Esophagus (tissue), 2 donors: ENCODE measurements around the gene OPCML. TPM values are rescaled to one million over a fixed set of nuclear protein-coding genes. Genes with fewer than 3 reads are reported as not detected.

Experiments used
- H3K27ac ChIP-seq, 2 donors: one replicate each; pipeline ENCODE4 v1.5.1; 2013; ENCODE audit warnings: low read depth in 2 of 2, mild to moderate bottlenecking in 2 of 2, inconsistent platforms in 1 of 2, low read length in 1 of 2, moderate library complexity in 1 of 2
- H3K27me3 ChIP-seq, 2 donors: one replicate each; pipeline ENCODE4 v1.6.1; 2013; ENCODE audit warnings: low read length in 2 of 2, control low read depth in 1 of 2, mild to moderate bottlenecking in 1 of 2; ENCODE audit not compliant: insufficient read depth in 2 of 2, control insufficient read depth in 1 of 2
- H3K36me3 ChIP-seq, 2 donors: one replicate each; pipeline ENCODE4 v1.6.1; 2013; ENCODE audit warnings: low read length in 1 of 2; ENCODE audit not compliant: control insufficient read depth in 2 of 2, insufficient read depth in 2 of 2
- H3K4me1 ChIP-seq, 2 donors: one replicate each; pipeline ENCODE4 v1.6.1; 2013; ENCODE audit warnings: low read length in 1 of 2; ENCODE audit not compliant: control insufficient read depth in 2 of 2, insufficient read depth in 2 of 2
- H3K4me3 ChIP-seq, 2 donors: one replicate each; pipeline ENCODE4 v1.5.1; 2013; ENCODE audit warnings: low read length in 2 of 2, mild to moderate bottlenecking in 2 of 2, low read depth in 1 of 2, moderate library complexity in 1 of 2
- H3K9me3 ChIP-seq, 2 donors: one replicate each; pipeline ENCODE4 v1.6.1; 2013; ENCODE audit warnings: mild to moderate bottlenecking in 2 of 2, low read depth in 1 of 2, low read length in 1 of 2, moderate library complexity in 1 of 2; ENCODE audit not compliant: control insufficient read depth in 2 of 2, insufficient read depth in 1 of 2
- WGBS, 2 donors: extraction: QIAGEN DNeasy Blood & Tissue Kit; methylation state at CpG; one replicate each; pipeline ENCODE4 v1.1.7; 2013; 5-methylcytosine and 5-hydroxymethylcytosine counted together
- polyA plus RNA-seq, 2 donors: library from polyadenylated mRNA; stranded (reverse); fragments of 200-250 nt; gene quantifications; one replicate each; pipeline ENCODE4 v1.2.3, GENCODE V29; 2013
- donor health status: healthy with polysubstance abuse.
- donor health status: Bipolar disorder and iron deficiency.

The OPCML gene
- polyA plus RNA-seq, 2 donors, result 0.04 to 0.05 TPM

DNA sequence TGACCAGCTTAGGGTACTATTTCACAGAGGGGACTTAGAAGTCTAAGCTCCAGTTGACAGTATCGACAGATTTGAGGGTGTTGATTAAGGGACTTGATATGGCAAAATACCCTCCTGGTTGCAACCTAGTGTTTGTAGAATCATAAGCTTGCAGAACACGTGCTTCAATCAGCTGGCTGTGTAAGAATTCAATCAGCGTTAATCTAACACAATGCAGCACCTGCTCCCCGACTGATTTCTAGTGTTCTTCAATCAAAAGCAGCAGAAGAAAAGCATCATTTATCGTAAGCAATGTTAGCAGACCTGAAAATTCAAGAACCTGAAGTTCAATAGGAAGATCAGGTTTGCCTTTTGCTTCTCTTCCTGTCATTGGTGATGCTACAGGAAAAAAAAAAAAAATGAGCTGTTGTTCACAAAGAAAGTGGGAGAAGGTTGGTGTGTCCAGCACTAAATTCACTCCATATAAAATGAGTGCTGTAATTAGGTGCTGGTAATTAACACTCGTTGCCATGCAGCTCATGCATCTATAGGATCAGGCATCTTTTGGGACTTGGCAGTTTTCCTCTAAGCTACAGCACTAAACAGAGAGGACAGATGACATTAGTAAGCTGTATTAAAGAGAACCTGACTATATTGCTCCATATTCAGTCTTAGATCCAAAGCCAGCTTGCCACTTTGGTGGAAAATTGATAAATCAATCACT is 840.3 kb downstream of the OPCML start:
- Histone ChIP-seq H3K9me3 (no peaks in the 10 kb centered on the region), H3K4me3 (no peak overlapping the region), H3K4me1 (no peaks in the 10 kb centered on the region), H3K27ac (no peak overlapping the region), H3K36me3 (no peaks in the 10 kb centered on the region), H3K27me3 (no peaks in the 10 kb centered on the region)
- WGBS, 2 donors, result 75 to 79% methylated on average over 6 of the region's 6 CpGs

DNA sequence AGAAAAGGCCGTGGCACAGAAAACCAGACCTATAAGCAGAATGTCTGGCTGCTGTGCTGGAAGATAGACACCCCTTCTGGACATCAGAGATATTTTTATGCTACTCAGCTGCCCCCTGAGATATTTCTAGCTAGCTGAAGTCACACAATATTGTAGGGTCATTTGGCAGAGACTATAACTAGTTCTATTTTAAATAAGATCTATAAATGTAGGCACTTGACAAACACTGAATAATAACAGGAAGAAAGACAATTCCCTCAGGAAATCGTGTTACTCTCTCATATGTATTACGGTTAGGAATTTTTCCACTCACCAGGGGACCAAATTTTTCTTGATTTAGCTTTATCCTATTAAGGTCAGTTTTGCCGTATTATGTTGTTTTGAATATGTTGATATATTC is 845.4 kb downstream of the OPCML start:
- Histone ChIP-seq H3K27ac (no peak overlapping the region), H3K27me3 (no peaks in the 10 kb centered on the region), H3K36me3 (no peaks in the 10 kb centered on the region), H3K4me3 (no peak overlapping the region), H3K4me1 (no peaks in the 10 kb centered on the region), H3K9me3 (peaks cover 0 to 4% of the 10 kb centered on the region in 2 donors)
- 57 to 60% methylated on average over 4 of the region's 4 CpGs for WGBS, 2 donors

DNA sequence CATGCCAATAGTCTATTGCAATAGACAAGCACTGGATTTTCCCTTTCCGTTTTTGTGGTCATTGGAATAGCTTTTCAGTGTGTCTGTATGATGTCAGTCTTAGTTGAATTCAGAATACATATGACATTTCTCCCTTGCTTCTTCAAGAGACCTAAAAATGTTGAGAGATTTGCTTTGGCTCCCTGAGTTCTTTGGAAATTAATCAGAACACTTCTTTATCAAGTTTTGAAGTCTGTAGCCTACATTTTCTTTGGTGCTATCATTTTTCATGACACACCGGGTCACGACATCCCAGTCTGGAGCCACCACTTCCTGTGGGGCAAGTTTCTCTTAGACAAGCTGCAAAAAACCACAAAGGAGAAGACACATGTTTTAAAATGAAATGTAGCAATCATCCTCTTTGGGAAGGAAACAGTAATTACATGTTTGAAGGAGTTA is 847.1 kb downstream of the OPCML start:
- H3K36me3 ChIP-seq, result no peaks in the 10 kb centered on the region
- no peak overlapping the region for H3K27ac ChIP-seq
- peaks cover 5 to 6% of the 10 kb centered on the region in 2 donors for H3K9me3 ChIP-seq
- H3K4me1 ChIP-seq, result no peaks in the 10 kb centered on the region
- H3K27me3 ChIP-seq, result no peaks in the 10 kb centered on the region
- WGBS, 2 donors, result 48 to 55% methylated on average over 3 of the region's 3 CpGs
- H3K4me3 ChIP-seq, result no peak overlapping the region

DNA sequence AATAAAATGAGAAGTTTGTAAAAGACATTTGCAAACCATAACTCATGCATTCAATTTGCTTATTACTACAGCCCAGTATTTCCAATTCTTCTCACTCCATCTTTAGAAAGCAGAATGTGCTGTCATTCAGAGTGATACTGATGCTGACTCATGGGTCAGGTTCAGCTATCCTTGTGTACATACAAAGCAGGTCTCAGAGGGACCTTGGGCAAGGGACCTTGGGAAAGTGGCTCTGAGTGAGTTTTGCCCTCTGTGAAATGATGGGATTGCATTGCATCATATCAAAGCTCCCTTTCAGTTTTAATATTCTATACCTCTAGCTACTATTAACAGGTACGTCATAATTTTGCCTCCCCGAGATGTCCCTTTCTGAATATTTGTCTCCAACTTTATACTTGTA is 848.7 kb downstream of the OPCML start:
- no peaks in the 10 kb centered on the region for H3K36me3 ChIP-seq
- no peak overlapping the region for H3K27ac ChIP-seq
- 80 to 89% methylated on average over 2 of the region's 2 CpGs for WGBS, 2 donors
- H3K27me3 ChIP-seq, result no peaks in the 10 kb centered on the region
- H3K4me3 ChIP-seq, result no peak overlapping the region
- H3K9me3 ChIP-seq, result peaks cover 5 to 6% of the 10 kb centered on the region in 2 donors
- no peaks in the 10 kb centered on the region for H3K4me1 ChIP-seq

DNA sequence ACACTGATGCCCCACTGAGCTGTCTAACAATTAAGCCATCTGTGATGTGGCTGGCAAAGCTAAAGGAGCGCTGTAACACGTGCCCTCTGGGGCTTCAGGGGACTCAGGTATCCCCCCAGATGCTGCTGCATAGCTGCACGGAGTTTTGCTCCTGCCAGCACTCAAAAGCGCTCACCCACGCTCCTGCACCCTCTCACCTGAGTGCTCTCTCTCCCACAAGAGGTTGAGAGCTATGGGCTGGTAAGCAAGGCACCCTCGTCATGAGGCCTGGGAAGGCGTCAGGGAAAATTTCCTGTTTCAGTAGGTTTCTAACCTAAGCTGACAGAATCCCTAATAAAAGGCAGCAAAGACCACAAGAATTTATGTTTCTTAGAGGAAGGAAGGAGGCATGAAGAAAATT is 850.3 kb downstream of the OPCML start:
- no peaks in the 10 kb centered on the region for H3K27me3 ChIP-seq
- no peaks in the 10 kb centered on the region for H3K36me3 ChIP-seq
- peaks cover 5 to 6% of the 10 kb centered on the region in 2 donors for H3K9me3 ChIP-seq
- no peaks in the 10 kb centered on the region for H3K4me1 ChIP-seq
- H3K27ac ChIP-seq, result no peak overlapping the region
- WGBS, 2 donors, result 69 to 75% methylated on average over 7 of the region's 7 CpGs
- H3K4me3 ChIP-seq, result no peak overlapping the region

DNA sequence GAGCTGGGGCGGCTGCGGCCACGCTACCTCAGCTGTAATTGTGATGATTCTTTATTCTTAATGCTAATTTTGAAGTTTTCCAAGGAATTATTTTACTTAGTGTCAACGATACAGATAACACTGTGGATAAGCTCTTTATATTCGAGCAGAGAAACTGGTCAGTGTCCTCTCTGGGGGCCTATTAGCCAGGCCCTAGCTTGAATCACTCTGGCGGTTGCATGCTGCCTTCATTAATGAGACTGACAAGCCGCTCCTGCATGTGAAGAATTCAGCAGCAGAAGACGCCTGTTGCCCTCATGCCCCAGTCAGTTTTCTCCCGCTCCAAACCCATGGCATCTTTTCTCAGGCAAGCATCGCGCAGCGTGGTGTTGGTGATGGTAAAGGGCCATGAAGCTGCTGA is 851.7 kb downstream of the OPCML start:
- 91% methylated on average over 12 of the region's 12 CpGs for WGBS, 2 donors
- Histone ChIP-seq H3K4me1 (no peaks in the 10 kb centered on the region), H3K4me3 (no peak overlapping the region), H3K36me3 (no peaks in the 10 kb centered on the region), H3K9me3 (peaks cover 5 to 6% of the 10 kb centered on the region in 2 donors), H3K27ac (no peak overlapping the region), H3K27me3 (no peaks in the 10 kb centered on the region)

DNA sequence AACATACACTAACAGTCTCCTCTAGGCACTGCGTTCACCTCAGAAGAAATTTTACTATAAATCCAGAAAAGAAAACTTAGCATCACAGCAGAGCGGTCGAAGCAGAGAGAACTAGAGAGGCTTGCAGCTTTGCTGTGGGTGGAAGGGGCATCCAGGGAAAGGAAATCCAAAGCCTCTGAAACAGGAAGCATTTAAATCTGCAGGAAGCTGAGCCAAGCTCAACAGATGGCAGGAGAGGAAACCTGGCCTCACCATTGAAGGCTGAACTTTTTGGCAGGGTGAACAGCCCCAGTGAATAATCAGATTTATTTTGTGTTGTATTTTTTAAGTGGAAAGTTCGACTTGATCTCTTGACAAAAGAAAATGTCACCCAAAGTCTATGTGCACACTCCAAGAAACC is 858.1 kb downstream of the OPCML start:
- Histone ChIP-seq H3K4me1 (no peaks in the 10 kb centered on the region), H3K27me3 (no peaks in the 10 kb centered on the region), H3K27ac (no peak overlapping the region), H3K36me3 (no peaks in the 10 kb centered on the region), H3K4me3 (no peak overlapping the region), H3K9me3 (no peaks in the 10 kb centered on the region)
- WGBS, 2 donors, result 43 to 56% methylated on average over 4 of the region's 4 CpGs

DNA sequence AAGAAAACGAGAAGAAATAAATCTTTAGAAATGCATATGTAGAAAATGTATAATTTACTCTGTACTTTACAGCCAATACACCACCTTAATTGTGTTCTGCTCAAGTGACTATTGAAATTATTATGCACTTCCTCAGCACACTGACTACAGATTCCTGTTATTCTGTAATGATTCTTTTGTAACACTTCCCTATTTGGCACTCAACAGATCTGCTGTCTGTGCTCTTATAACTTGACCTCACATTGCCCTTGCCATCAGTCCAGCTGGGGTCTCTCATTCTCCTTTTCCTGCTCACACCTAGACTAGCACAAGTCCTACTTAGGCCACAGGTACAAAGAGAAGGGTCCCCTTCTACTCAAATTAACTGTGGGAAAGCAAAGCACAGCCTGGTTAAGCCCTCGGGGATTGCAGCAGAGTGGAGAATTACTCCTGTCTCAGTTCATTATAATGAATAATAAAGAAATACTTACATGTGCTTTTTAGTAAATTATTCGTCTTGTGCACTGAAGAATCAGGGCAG is 860.4 kb downstream of the OPCML start:
- Histone ChIP-seq H3K36me3 (no peaks in the 10 kb centered on the region), H3K27ac (no peak overlapping the region), H3K4me1 (no peaks in the 10 kb centered on the region), H3K4me3 (no peak overlapping the region), H3K9me3 (no peaks in the 10 kb centered on the region), H3K27me3 (no peaks in the 10 kb centered on the region)
- WGBS, 2 donors, result 39 to 52% methylated on average over 3 of the region's 3 CpGs

DNA sequence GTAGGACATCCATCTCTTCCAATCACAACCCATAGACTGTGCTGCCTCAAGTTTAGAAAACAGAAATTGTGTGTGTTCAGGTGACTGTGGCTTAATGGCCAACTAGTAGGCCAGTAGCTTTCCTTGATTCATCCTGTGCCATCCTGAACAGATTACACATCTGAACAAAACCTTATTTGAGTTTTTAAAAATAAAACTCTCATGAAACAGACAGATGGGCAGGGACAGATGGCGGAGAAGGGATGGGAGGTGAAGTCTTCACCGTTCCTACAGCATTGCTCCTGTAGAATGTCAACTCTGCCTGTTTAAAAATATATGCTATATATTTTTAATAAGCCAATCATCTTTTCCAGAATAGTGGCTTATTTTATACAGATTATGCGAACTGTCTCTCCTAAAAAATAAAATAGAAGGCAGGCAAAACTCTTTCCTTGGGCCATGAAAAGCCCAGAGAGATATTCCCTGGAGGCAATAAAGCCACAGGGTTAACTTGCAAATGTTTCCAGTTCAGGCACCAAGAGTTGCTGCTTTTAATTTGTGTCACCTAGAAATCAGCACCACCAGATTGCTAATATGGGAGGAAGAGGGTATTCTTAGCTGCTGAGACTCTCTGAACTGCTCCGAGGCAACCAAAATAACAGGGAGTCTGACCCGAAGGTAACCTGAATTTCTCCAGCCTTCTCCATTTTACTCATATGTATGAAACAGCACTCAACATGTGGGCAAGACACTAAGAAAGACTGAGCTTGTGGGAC is 861.2 kb downstream of the OPCML start:
- 85 to 89% methylated on average over 5 of the region's 5 CpGs for WGBS, 2 donors
- Histone ChIP-seq H3K27ac (no peak overlapping the region), H3K4me3 (no peak overlapping the region), H3K36me3 (no peaks in the 10 kb centered on the region), H3K4me1 (no peaks in the 10 kb centered on the region), H3K9me3 (no peaks in the 10 kb centered on the region), H3K27me3 (no peaks in the 10 kb centered on the region)
